OCI-LY1 (cell line): ENCODE results near the gene PRKAR2B.
"Not testable (repeated sequence)": the region's sequence is repeated elsewhere in the genome, so short reads cannot be mapped to it uniquely, and the experiment has no call there.

ENCODE experiments used
- CTCF ChIP-seq: fragments of 200-600 bp; sonication (generic), shearing (Covaris generic); IDR thresholded peaks from 2 replicates; pipeline ENCODE4 v1.5.1; 2017; ENCODE audit warnings: mild to moderate bottlenecking, antibody characterized with exemption, low read length, moderate library complexity, mixed read lengths
- EZH2 ChIP-seq: fragments of 200-600 bp; sonication (generic), shearing (Covaris generic); IDR thresholded peaks from 2 replicates; pipeline ENCODE4 v1.8.0; 2017; ENCODE audit warnings: borderline replicate concordance, mixed run types, mild to moderate bottlenecking, antibody characterized with exemption, low read length, moderate library complexity, mixed read lengths

GRCh38 chr7:107143875-107144274 is 99.4 kb downstream of the PRKAR2B start:
- TF ChIP-seq CTCF, EZH2: not testable (repeated sequence)
